ENCODE results near the gene GLRA2.

DNA sequence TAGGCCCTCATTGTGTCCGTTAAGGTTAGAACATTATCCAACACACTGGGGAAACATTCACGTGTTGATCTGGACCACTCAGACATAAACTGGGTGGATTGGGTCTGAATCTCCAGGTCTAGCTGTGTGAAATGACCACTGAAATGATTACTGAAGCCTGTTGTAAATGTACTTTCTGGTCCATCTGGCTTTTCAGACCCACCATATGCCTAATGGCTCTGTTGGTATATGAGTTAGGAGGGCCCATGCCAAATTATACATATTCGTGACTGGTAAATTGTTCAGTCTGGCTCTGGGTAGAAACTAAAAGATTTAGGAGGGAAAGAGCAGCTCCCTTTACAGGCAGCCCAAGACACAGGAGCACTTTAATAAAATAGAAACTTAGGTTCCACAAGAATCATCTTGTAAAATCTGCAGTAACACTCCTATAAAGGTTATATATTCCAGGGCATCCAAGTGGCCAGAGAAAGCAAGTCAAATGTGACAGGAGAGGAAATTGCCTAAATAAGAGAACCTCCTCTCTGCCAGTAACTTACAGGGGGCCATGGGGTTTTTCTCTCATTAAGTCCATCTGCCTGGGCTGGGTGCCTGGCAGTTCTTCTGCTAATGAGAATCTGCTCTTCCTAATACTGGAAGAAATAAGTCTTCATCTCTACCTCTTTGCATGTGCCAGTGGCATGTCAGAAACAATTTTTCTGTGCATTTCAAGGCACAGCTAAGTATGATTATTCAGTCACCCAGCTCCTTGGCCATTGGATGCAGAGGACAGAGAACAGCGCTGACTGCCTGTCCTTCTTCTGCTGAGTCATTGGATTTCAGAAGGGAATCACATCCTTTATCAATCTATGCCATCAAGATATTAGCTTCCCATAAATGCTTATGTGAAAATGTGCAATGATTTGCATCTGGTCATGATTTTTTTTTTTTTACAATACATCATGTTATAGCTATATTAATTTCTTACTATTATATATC lies 112.6 kb downstream of the GLRA2 start:
- TF ChIP-seq, protein P1, sequence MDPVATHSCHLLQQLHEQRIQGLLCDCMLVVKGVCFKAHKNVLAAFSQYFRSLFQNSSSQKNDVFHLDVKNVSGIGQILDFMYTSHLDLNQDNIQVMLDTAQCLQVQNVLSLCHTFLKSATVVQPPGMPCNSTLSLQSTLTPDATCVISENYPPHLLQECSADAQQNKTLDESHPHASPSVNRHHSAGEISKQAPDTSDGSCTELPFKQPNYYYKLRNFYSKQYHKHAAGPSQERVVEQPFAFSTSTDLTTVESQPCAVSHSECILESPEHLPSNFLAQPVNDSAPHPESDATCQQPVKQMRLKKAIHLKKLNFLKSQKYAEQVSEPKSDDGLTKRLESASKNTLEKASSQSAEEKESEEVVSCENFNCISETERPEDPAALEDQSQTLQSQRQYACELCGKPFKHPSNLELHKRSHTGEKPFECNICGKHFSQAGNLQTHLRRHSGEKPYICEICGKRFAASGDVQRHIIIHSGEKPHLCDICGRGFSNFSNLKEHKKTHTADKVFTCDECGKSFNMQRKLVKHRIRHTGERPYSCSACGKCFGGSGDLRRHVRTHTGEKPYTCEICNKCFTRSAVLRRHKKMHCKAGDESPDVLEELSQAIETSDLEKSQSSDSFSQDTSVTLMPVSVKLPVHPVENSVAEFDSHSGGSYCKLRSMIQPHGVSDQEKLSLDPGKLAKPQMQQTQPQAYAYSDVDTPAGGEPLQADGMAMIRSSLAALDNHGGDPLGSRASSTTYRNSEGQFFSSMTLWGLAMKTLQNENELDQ (CRISPR knock-in tag; IDR thresholded peaks at IDR 0.05; ENCODE audit: borderline replicate concordance) = no peak
- TF ChIP-seq ZBTB20 (CRISPR knock-in tag; IDR thresholded peaks at IDR 0.05; ENCODE audit: borderline replicate concordance, low read depth) = no peak
